Endothelial cell of umbilical vein (primary cell): ENCODE measurements around the gene TOMM6. TPM values are rescaled to one million over a fixed set of nuclear protein-coding genes. Genes with fewer than 3 reads are reported as not detected.

Source experiments
- BruUV-seq: library from RNA; stranded (reverse); fragments of 400-500 nt; replicated peaks from 2 replicates; lab custom pipeline; 2021; lab: Mats Ljungman, UMichigan
- CTCF ChIA-PET: fragments of 300-600, 350-600 bp; sonication (Branson Sonifier 250); formaldehyde crosslinking; loops from one replicate; lab custom pipeline; 2021; ENCODE audit warnings: antibody characterized with exemption, inconsistent platforms; lab: Charles Lee
- POLR2A ChIA-PET: fragments of 300-600, 350-600 bp; sonication (Branson Sonifier 250); formaldehyde crosslinking; loops from one replicate; lab custom pipeline; 2021; ENCODE audit warnings: antibody characterized with exemption, inconsistent platforms; lab: Charles Lee
- DNase-seq: peaks from one replicate; pipeline ENCODE4 v3.0.0-alpha.2; 2011; ENCODE audit warnings: low read depth, low spot score
- FAIRE-seq: peaks from 2 replicates; lab custom pipeline; 2011; peaks lifted over from hg19 to GRCh38; lab: Jason Lieb, UNC
- H2AFZ ChIP-seq: 2 replicates; pipeline ENCODE4 v1.6.0; 2012; ENCODE audit warnings: low read depth, low read length, control low read depth, inconsistent platforms
- H3K27ac ChIP-seq: 2 replicates; pipeline ENCODE4 v1.5.1; 2011; ENCODE audit warnings: low read depth, mild to moderate bottlenecking, control low read depth, low read length, moderate library complexity; ENCODE audit not compliant: insufficient read depth
- H3K27me3 ChIP-seq, 2 experiments: 2 replicates each; pipeline versions ENCODE4 v1.6.0 to v1.6.1; 2011; ENCODE audit warnings: low read length in 2 of 2, mixed read lengths in 1 of 2; ENCODE audit not compliant: control insufficient read depth in 2 of 2, insufficient read depth in 2 of 2
- H3K36me3 ChIP-seq, 2 experiments: 2 replicates in 1 of 2; 3 replicates in 1 of 2; pipeline ENCODE4 v1.5.1; 2011; ENCODE audit warnings: low read length in 2 of 2, mild to moderate bottlenecking in 1 of 2, moderate library complexity in 1 of 2; ENCODE audit not compliant: control insufficient read depth in 2 of 2, insufficient read depth in 2 of 2; ENCODE audit errors: extremely low read depth in 1 of 2
- H3K4me1 ChIP-seq: 3 replicates; pipeline ENCODE4 v1.5.1; 2011; ENCODE audit warnings: mild to moderate bottlenecking, low read length; ENCODE audit not compliant: control insufficient read depth, insufficient read depth; ENCODE audit errors: extremely low read depth
- H3K4me2 ChIP-seq: 2 replicates; pipeline ENCODE4 v1.6.1; 2011; ENCODE audit warnings: low read length, control low read depth, mixed read lengths; ENCODE audit not compliant: insufficient read depth
- H3K4me3 ChIP-seq, 3 experiments: fragments of 200-600 bp in 1 of 3; sonication (generic), shearing (Covaris generic) in 1 of 3; replicated peaks in 1 of 3; 2 replicates each; pipeline ENCODE4 v1.5.1; 2011 to 2016; ENCODE audit warnings: control low read depth in 3 of 3, low read length in 3 of 3, mild to moderate bottlenecking in 2 of 3, inconsistent platforms in 1 of 3, low read depth in 1 of 3, moderate library complexity in 1 of 3; ENCODE audit not compliant: insufficient read depth in 1 of 3
- H3K79me2 ChIP-seq: 2 replicates; pipeline ENCODE4 v1.6.0; 2012; ENCODE audit warnings: low read length, inconsistent platforms; ENCODE audit not compliant: control insufficient read depth, insufficient read depth
- H3K9ac ChIP-seq: replicated peaks from 2 replicates; pipeline ENCODE3; 2011; ENCODE audit warnings: low read length, control low read depth; ENCODE audit not compliant: insufficient read depth; ENCODE audit errors: extremely low read depth
- H3K9me1 ChIP-seq: replicated peaks from 3 replicates; pipeline ENCODE4 v1.6.0; 2011; ENCODE audit warnings: mild to moderate bottlenecking, low read length; ENCODE audit not compliant: control insufficient read depth, insufficient read depth; ENCODE audit errors: extremely low read depth
- H3K9me3 ChIP-seq: replicated peaks from 2 replicates; pipeline ENCODE4 v1.5.1; 2012; ENCODE audit warnings: low read length, inconsistent platforms; ENCODE audit not compliant: control insufficient read depth, insufficient read depth
- H4K20me1 ChIP-seq: replicated peaks from 2 replicates; pipeline ENCODE3; 2011; ENCODE audit warnings: mild to moderate bottlenecking, low read length; ENCODE audit not compliant: control insufficient read depth, insufficient read depth; ENCODE audit errors: extremely low read depth
- CTCF ChIP-seq, 2 donors: IDR thresholded peaks; 1 replicate in 1 of 2; 2 replicates in 1 of 2; pipeline ENCODE4 v1.5.1; 2011; ENCODE audit warnings: low read length in 2 of 2, mild to moderate bottlenecking in 2 of 2, moderate library complexity in 2 of 2, control low read depth in 1 of 2, inconsistent platforms in 1 of 2, low read depth in 1 of 2; ENCODE audit not compliant: insufficient read depth in 1 of 2; ENCODE audit errors: extremely low read depth in 1 of 2
- EZH2 ChIP-seq: IDR thresholded peaks from 2 replicates; pipeline ENCODE4 v1.6.1; 2012; ENCODE audit warnings: borderline replicate concordance, low read depth, mild to moderate bottlenecking, moderate library complexity, low read length, inconsistent platforms; ENCODE audit not compliant: severe bottlenecking
- FOS ChIP-seq: IDR thresholded peaks from 2 replicates; pipeline ENCODE4 v1.6.1; 2011; ENCODE audit warnings: mild to moderate bottlenecking, low read length, moderate library complexity, borderline replicate concordance; ENCODE audit not compliant: insufficient read depth
- GATA2 ChIP-seq: IDR thresholded peaks from 2 replicates; pipeline ENCODE4 v1.7.0; 2011; ENCODE audit warnings: low read depth, mild to moderate bottlenecking, moderate library complexity, mixed read lengths, low read length; ENCODE audit not compliant: insufficient read length, insufficient read depth
- JUN ChIP-seq: IDR thresholded peaks from 2 replicates; pipeline ENCODE4 v1.6.1; 2011; ENCODE audit warnings: borderline replicate concordance, low read depth; ENCODE audit not compliant: insufficient read length, insufficient read depth
- MAX ChIP-seq: IDR thresholded peaks from 2 replicates; pipeline ENCODE4 v1.6.1; 2011; ENCODE audit not compliant: insufficient read depth, insufficient read length
- MYC ChIP-seq: IDR thresholded peaks from one replicate; pipeline ENCODE4 v1.6.1; 2011; ENCODE audit warnings: mild to moderate bottlenecking, low read depth, low read length
- POLR2A ChIP-seq: IDR thresholded peaks from 2 replicates; pipeline ENCODE4 v1.6.1; 2012; ENCODE audit warnings: low read depth, mild to moderate bottlenecking, control low read depth, low read length
- POLR2AphosphoS5 ChIP-seq: IDR thresholded peaks from 2 replicates; pipeline ENCODE4 v1.6.1; 2012; ENCODE audit warnings: low read depth, mild to moderate bottlenecking, control low read depth, low read length, moderate library complexity; ENCODE audit not compliant: insufficient read depth
- dilution Hi-C: fragments of 300-500 bp; cut with MboI; formaldehyde crosslinking; loops from one replicate; pipeline ENCODE4 v1.15.0; 2019; ENCODE audit warnings: low sequenced_read_pairs; ENCODE audit not compliant: extremely low pct_ligation_motif_present
- intact Hi-C: fragments of 100-400 bp; cut with micrococcal nuclease; formaldehyde crosslinking; loops from one replicate; pipeline ENCODE4 v1.10.0; 2022
- polyA plus RNA-seq, 4 experiments: library from polyadenylated mRNA; depleted of rRNA in 3 of 4; stranded (reverse) in 3 of 4; unstranded in 1 of 4; fragments of >200 nt; gene quantifications; 2 replicates each; pipeline versions ENCODE4 v1.2.1 to v1.2.3, GENCODE V29; 2011 to 2012; ENCODE audit warnings: missing spikeins in 1 of 4
- total RNA-seq: library from RNA; stranded (reverse); gene quantifications from 2 replicates; pipeline ENCODE4 v1.2.3, GENCODE V29; 2021

TOMM6 gene
- total and polyA plus RNA-seq, 2 donors (not counting 3 experiments of a cell fraction or from before 2014, with no cell fraction given): 233 to 527 TPM

- no peak overlapping the region for H3K9ac ChIP-seq
- no peak overlapping the region for H3K4me2 ChIP-seq
- no peaks in the 10 kb centered on the region for H3K9me1 ChIP-seq
- no peak overlapping the region for H2AFZ ChIP-seq
- FAIRE-seq: no peak
- POLR2A ChIA-PET: no interaction called here
- CTCF ChIA-PET: interaction anchor here (1.1 to 2.0 kb wide), 3 partner anchors 10 to 210 kb away, joined by 4 to 6 read pairs (median 4); no protein-coding TSS in a partner anchor
- dilution Hi-C loops: no loop called here
- no peaks in the 10 kb centered on the region for H3K27me3 ChIP-seq
- H3K4me1 ChIP-seq: peaks cover 3% of the 10 kb centered on the region
- peak; percentile 22 for TF ChIP-seq FOS
- TF ChIP-seq POLR2AphosphoS5: no peak
- TF ChIP-seq JUN: peak; percentile 9
- no peaks in the 10 kb centered on the region for H3K36me3 ChIP-seq
- intact Hi-C loops: no loop called here
- DNase-seq: peak; percentile 21
- H4K20me1 ChIP-seq: no peaks in the 10 kb centered on the region
- no peak overlapping the region for H3K4me3 ChIP-seq
- no peaks in the 10 kb centered on the region for H3K9me3 ChIP-seq
- no TSS peak for BruUV-seq
- H3K79me2 ChIP-seq: no peaks in the 10 kb centered on the region
- no peak overlapping the region for H3K27ac ChIP-seq
These were observed 31.0 kb downstream of the TOMM6 start for GRCh38 chr6:41818271-41819054.

GRCh38 chr6:41821266-41821665 lies 33.8 kb downstream of the TOMM6 start:
- dilution Hi-C loops: no loop called here

More at GRCh38 chr6:41821266-41821665, 33.8 kb downstream of the TOMM6 start:
- POLR2A ChIA-PET: no interaction called here
- H3K4me1 ChIP-seq: peaks cover 18% of the 10 kb centered on the region
- TF ChIP-seq EZH2 (no peak), MAX (no peak), GATA2 (no peak), FOS (no peak), JUN (no peak), MYC (no peak), POLR2AphosphoS5 (no peak), CTCF (IDR thresholded peaks at IDR 0.05; ENCODE audit: extremely low read depth in 1 of 2, insufficient read depth in 1 of 2, low read depth in 1 of 2, low read length in 2 of 2) (no peak), POLR2A (no peak)
- H3K79me2 ChIP-seq: no peaks in the 10 kb centered on the region
- H3K9me3 ChIP-seq: no peaks in the 10 kb centered on the region
- no TSS peak for BruUV-seq
- H3K9me1 ChIP-seq: no peaks in the 10 kb centered on the region
- no peak overlapping the region for H3K9ac ChIP-seq
- H3K4me3 ChIP-seq: no peak overlapping the region
- CTCF ChIA-PET: interaction anchor here (0.9 kb wide), 1 partner anchor 115 kb away, joined by 3 read pairs; no protein-coding TSS in a partner anchor
- H3K27me3 ChIP-seq: no peaks in the 10 kb centered on the region
- H3K27ac ChIP-seq: no peak overlapping the region
- no peak for DNase-seq
- no peak for FAIRE-seq
- H3K4me2 ChIP-seq: no peak overlapping the region
- no peak overlapping the region for H2AFZ ChIP-seq
- no peaks in the 10 kb centered on the region for H4K20me1 ChIP-seq
- intact Hi-C loops: no loop called here
- H3K36me3 ChIP-seq: no peaks in the 10 kb centered on the region
